D341Med (cell line): ENCODE data around the gene PCDHGB2.
A peak's percentile ranks its signal among the peaks of the same experiment; 100 is the strongest.
"Not testable (repeated sequence)": the region's sequence is repeated elsewhere in the genome, so short reads cannot be mapped to it uniquely, and the experiment has no call there.

ENCODE experiments used
- DNase-seq: peaks from one replicate; pipeline ENCODE4 v3.0.0; 2012; ENCODE audit warnings: low spot score

The PCDHGB2 gene

DNA sequence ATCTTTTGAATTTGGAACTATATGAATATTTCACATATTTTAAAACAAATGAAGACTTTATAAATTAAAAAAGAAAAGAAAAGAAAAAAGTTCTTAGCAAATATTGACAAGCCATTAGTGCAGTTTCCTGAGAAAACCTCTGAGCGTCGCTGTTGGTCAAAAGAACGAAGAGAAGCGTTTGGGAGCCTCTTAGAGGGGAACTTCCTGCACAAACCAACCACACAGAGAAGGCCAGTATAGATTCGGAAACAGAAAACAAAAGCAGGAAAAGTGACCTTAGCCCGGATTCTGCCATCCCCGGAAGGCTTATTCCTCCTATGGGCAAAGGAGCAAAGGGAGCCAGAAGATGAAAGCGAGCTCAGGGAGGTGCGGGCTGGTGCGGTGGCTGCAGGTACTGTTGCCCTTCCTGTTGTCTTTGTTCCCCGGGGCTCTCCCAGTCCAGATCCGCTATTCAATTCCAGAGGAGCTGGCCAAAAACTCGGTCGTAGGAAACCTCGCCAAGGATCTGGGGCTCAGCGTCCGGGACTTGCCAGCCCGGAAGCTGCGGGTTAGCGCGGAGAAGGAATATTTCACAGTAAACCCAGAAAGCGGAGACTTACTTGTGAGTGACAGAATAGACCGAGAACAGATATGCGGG lies at the start of gene PCDHGB2:
Gene PCDHGB2 (plus strand): TSS at position 205 of the 637 bp plus-strand sequence. CDS start 142 bp downstream, at position 347.
- DNase-seq: no peak

- DNase-seq: no peak
Observed at GRCh38 chr5:141313711-141314110, 46.1 kb upstream of the PCDHGB2 start.

- DNase-seq: not testable (repeated sequence)
Observed at GRCh38 chr5:141316963-141317362, 42.8 kb upstream of the PCDHGB2 start.

GRCh38 chr5:141319202-141319601 lies 40.6 kb upstream of the PCDHGB2 start:
- no peak for DNase-seq

DNA sequence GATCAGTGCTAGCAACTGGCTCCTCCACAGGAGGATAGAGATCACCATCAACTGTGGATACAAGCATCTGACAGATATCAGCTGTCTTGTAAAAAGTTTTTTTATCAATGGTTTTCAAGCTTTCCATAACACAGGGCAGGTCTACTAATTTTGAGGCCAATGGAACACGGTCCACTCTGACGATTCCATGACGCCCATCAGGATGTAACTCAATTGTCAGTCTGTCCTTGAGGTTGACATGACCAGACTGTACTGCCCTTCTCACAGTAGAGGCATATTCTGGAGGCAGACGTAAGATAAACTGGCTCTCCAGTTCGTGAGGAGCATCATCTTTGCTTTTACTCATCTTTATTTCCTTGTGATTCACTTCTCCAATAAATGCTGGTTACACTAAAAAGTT lies 40.1 kb upstream of the PCDHGB2 start:
- no peak for DNase-seq

DNA sequence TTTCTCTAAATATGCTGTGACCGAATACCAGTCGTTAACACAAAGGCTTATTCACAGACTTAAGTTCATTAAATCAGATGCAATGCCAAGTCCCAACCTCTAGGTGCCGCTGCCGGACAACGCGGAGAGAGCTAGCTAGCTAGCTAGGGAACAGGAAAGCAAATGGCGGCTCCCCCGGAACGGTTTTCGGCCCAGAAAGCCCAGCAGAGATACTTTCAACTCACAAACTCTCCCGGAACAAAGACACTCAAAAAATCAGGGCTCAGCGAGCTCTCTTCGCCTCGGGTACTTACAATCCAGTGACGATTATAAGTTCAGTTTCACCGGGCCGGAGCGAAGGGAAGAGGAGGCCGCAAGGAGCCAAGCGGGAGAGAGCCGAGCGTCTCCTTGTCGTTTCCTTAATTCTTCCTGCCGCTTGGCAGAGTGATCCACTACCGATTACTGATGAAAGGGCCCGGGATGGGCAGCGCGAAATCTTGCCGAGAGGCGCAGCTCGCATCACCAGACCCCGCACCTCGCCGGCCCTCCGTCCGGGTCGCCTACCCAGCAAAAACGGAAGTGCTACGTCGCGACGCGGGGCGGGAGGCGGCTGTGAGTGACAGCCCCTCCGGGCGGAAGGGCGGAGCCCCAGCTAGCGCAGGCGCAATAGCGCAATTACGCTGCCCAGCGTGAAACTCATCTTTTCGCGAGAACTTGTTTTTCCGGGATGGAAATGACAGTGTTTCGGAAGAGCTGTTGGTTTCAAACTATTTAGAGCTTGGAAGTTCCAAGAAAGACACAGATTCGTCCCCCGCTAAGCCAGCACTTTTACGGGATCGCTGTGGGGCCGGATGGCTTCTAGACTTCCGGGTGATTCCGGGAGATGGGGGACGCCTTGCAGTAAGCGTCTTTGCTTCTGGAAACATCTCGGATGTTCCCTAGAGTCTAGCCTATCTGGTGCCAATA lies 39.3 kb upstream of the PCDHGB2 start, which contains the start of gene TAF7:
Gene TAF7 (minus strand): TSS at position 560 of the 945 bp plus-strand sequence. CDS start 740 bp downstream, outside the sequence.
- DNase-seq: peak; percentile 96

DNA sequence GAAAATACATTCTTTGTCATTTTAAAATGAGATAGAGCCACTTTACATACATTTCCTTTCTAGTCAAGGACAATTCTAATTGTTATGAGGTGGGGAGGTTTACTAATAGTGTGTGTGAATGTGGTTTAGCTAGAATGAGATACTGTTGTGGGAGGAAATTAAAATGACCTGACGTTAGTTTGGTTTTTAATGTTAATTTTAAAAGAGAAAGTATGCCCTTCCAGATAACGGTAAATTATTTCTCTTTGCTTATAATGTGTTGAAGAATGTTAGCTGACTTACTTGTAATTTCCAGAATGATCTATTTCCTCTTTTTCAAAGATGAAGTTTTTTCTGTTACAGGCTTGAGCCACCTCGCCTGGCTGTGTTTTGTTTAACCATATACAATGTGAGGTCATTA lies 37.5 kb upstream of the PCDHGB2 start:
- no peak for DNase-seq

- peak; percentile 66 for DNase-seq
Observed at GRCh38 chr5:141326088-141326854, 33.5 kb upstream of the PCDHGB2 start.

DNA sequence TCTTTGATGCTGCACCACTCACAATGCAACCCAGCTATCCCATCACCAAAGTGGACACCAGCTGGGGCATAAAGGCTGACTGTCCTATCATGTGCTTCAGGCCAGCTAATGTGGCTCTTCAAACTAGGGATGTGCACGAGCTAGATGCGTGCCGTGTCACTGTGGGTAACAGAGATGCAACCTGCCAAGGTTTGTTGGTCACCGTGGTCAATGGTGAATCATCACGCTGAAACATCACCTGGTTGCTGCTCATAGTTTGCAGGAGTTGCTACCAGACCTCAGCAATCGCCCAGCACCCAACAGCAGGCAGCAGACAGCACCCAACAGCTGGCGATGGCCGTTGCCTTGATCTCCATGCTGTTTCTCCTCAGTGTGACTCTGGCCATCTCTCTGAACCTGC lies 31.6 kb upstream of the PCDHGB2 start:
- no peak for DNase-seq

DNA sequence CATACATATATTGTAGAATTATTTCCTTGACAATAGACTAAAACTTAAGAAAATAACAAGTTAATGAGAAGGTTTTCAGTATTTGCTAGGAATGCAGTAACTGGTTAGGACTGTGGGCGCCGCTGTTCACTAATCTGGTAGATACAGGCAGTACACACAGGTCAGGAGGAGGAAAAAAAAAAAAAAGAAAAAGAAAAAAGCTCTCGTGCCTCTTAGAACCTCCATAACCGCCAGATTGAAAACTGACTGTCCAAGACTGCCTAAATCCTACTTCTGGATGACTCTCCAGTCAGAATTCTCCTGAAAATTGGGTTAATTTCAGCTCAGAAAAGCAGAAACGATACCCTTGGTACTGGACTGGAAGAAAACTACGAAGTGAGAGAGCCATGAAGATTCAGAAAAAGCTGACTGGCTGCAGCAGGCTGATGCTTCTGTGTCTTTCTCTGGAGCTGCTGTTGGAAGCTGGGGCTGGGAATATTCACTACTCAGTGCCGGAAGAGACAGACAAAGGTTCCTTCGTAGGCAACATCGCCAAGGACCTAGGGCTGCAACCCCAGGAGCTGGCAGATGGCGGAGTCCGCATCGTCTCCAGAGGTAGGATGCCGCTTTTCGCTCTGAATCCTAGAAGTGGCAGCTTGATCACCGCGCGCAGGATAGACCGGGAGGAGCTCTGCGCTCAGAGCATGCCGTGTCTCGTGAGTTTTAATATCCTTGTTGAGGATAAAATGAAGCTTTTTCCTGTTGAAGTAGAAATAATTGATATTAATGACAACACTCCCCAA lies 29.3 kb upstream of the PCDHGB2 start, which contains the start of gene PCDHGA1:
Gene PCDHGA1 (plus strand): TSS at position 216 of the 782 bp plus-strand sequence.
- no peak for DNase-seq

GRCh38 chr5:141332571-141332970 lies 27.2 kb upstream of the PCDHGB2 start:
- DNase-seq: not testable (repeated sequence)

GRCh38 chr5:141338538-141339306 lies 21.1 kb upstream of the PCDHGB2 start, which contains the start of gene PCDHGA2:
PCDHGA2 (plus strand) TSS chr5:141338760.
- DNase-seq: no peak

DNA sequence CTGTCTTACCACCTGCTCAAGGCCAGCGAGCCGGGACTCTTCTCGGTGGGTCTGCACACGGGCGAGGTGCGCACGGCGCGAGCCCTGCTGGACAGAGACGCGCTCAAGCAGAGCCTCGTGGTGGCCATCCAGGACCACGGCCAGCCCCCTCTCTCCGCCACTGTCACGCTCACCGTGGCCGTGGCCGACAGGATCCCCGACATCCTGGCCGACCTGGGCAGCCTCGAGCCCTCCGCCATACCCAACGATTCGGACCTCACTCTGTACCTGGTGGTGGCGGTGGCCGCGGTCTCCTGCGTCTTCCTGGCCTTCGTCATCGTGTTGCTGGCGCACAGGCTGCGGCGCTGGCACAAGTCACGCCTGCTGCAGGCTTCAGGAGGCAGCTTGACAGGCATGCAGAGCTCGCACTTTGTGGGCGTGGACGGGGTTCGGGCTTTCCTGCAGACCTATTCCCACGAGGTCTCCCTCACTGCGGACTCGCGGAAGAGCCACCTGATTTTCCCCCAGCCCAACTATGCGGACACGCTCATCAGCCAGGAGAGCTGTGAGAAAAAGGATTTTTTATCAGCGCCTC lies 18.9 kb upstream of the PCDHGB2 start:
- DNase-seq: not testable (repeated sequence)

GRCh38 chr5:141342773-141343172 lies 17.0 kb upstream of the PCDHGB2 start:
- no peak for DNase-seq

DNA sequence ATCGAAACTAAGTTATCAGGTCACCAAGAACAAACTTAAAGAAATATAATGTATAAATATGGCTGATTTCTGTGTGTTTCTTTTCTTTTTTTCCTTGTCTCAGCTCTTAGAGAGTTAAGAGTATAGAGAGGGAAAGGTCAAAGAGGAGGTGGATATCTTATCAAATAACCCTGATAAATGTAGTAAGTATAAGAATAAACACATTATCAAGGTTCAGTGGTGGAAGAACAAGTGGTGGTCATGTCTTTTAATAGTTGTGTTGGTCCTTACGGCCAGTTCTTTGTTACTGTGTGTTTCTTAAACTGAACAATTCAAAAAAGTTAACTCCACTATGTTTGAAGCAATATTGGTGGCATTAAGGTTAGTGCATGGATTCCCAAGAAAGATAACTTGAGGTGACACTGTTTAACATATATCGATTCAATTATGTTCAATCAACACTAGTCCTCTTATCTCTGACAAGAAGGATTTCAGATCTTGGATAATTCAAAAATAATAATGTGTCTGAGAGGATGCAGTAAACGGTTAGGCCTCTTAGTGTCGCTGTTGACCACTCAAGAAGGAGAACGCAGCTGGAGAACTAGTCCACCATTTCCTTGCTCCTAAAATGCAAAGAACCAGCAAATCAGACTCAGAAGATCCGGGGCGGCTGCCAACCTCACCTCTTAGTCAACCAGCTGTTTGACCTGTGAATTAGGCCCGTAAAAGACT lies 16.4 kb upstream of the PCDHGB2 start, which contains the start of gene PCDHGA3:
Gene PCDHGA3 (plus strand): TSS at position 588 of the 711 bp plus-strand sequence. CDS start 205 bp downstream, outside the sequence.
- DNase-seq: no peak

- no peak for DNase-seq
Observed at GRCh38 chr5:141343953-141344463, 15.8 kb upstream of the PCDHGB2 start.

DNA sequence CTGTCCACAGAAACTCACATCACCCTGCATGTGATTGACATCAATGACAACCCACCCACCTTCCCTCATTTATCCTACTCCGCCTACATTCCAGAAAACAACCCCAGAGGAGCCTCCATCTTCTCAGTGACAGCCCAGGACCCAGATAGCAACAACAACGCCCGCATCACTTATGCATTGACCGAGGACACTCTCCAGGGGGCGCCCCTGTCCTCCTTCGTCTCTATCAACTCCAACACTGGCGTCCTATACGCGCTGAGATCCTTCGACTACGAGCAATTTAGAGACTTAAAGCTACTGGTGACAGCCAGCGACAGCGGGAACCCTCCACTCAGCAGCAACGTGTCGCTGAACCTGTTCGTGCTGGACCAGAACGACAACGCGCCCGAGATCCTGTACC lies 14.5 kb upstream of the PCDHGB2 start:
- no peak for DNase-seq

DNA sequence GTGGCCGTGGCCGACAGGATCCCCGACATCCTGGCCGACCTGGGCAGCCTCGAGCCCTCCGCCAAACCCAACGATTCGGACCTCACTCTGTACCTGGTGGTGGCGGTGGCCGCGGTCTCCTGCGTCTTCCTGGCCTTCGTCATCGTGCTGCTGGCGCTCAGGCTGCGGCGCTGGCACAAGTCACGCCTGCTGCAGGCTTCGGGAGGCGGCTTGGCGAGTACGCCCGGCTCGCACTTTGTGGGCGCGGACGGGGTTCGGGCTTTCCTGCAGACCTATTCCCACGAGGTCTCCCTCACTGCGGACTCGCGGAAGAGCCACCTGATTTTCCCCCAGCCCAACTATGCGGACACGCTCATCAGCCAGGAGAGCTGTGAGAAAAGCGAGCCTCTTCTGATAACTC lies 13.8 kb upstream of the PCDHGB2 start:
- not testable (repeated sequence) for DNase-seq
